T-helper 2 cell (primary cell): Measurements from ENCODE around the gene SFT2D2.

ENCODE experiments used
- DNase-seq, 5 experiments: peaks; one replicate each; pipeline versions ENCODE4 v3.0.0 to v3.0.0-alpha.2; 2012 to 2022

SFT2D2 gene

DNA sequence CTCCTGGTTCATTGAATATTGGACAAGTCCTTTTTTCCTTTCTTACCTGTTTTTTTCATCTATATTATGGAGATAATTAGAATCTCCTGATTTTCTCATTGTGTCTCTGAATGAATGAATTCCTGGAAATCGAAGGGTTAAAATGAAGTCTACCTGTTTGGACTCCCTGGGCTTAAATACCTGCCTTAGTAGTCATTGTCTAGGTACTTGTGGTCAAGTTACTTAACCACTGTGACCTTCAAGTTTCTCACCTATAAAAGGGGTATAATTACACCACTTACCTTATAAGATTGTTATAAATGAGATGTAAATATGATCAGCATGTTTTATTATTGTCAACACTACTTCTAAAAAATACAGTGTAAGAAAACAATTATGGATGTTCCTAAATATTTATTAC, 45.8 kb downstream of the SFT2D2 start:
- no peak for DNase-seq

DNA sequence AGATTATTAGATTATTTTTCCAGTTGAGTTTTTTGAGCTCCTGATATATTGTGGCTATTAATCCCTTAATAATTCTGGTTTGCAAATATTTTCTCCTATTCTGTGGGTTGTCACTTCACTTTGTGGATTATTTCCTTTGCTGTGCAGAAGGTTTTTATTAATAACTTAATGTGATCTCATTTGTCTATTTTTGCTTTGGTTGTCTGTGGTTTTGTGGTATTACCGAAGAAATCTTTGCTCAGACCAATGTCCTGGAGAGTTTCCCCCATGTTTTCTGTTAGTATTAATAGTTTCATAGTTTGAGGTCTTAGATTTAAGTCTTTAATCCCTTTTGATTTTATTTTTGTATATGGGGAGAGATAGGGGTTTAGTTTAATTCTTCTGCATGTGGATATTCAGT, 47.8 kb downstream of the SFT2D2 start:
- no peak for DNase-seq

DNA sequence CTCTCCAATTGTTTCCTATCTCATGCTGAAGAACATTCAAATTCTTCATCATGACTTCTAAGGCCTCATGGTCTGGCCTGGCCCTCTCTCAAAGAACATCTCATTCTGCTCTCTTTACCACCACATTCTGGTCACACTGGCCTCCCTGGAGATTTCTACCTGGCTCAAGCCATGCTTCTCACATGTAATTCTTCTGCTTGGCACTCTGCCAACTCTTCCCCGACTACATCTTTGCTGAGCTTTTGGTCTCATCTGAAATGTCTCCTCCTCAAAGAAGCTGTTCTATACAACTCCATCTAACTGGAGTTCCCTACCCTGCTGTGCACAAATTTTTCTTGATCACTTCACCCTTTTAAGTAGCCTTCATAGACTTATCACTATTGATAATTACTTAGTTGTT, 53.4 kb downstream of the SFT2D2 start:
- DNase-seq = no peak

DNA sequence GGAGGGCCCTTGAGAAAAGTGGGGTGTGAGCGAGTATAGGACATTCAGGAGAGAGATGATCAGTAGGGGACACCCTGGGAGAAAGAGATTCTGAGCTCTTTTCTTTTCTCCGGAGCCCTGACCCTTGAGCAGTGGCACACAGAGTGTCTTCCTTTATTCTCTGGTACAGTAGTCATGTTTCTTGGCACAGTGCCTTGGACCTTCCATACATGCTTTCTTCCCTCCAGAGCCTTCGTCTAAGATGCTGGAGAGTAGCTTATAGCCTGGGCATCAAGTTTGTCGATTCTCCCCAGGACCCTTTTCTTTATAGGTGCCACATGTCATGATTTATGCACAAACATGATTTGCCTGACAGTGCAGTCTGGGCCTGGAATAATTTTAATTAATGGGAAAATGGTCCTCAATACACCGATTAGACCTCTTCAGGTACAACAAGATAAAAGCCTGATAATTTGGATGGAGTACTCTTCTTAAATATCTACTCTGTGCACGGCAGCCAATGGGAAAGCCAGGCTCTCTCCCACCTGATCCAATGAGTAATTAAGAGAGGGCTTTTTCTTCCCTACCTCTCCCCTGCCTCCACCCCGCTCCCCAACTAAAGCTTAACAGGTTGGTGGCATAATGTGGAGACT, 54.6 kb downstream of the SFT2D2 start, which contains the start of gene TBX19:
Gene TBX19 (plus strand): TSS at position 582 of the 632 bp plus-strand sequence. CDS start 214 bp downstream, outside the sequence.
- DNase-seq = no peak

DNA sequence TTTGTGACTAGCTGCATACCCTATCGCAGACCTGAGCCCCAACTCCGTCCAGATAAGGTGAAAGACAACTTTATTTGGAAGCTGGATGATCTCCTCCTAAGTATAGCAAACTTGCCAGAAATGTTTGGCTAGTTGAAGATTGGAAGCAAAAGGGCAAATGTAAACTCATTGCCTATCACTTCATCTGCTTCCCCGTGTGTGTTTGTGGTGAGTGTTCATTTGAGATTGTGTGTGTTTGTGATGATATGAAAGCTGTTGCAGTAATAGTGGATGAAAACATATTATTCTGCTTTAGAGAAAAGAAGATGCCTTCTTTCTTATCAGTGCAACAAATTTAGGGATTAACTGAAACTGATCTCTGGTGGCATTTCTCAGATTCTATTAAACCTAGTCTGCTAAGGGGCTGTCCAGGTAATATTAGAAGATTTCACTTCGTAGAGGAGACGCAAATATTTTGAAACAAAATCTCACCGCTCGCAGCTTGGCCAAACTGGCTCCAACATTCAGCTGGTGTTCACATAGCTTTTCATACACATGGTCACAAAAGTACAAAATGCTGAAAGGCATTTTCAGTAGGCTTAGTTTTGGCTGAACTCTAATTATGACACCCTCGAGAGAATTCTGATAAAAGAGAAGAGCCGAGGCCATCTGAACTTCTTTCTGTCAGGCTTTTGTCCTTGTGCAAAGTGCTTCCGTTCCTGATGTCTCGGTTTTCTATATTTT, 56.0 kb downstream of the SFT2D2 start:
- no peak for DNase-seq

DNA sequence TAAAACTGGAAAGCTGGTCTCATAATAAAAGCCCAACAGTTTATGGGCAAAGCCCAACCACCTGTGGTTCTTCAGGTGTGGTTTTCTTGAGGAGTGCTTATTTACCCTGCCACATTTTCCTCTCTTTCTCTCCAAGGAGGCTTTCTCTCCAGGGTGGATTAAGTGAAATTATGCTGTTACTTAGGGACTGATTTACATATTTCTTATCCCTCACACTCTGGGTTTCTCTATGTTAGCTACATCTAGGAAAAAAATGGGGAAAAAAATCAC, 59.7 kb downstream of the SFT2D2 start:
- peak in 1 of 5 experiments; percentile 18 for DNase-seq

DNA sequence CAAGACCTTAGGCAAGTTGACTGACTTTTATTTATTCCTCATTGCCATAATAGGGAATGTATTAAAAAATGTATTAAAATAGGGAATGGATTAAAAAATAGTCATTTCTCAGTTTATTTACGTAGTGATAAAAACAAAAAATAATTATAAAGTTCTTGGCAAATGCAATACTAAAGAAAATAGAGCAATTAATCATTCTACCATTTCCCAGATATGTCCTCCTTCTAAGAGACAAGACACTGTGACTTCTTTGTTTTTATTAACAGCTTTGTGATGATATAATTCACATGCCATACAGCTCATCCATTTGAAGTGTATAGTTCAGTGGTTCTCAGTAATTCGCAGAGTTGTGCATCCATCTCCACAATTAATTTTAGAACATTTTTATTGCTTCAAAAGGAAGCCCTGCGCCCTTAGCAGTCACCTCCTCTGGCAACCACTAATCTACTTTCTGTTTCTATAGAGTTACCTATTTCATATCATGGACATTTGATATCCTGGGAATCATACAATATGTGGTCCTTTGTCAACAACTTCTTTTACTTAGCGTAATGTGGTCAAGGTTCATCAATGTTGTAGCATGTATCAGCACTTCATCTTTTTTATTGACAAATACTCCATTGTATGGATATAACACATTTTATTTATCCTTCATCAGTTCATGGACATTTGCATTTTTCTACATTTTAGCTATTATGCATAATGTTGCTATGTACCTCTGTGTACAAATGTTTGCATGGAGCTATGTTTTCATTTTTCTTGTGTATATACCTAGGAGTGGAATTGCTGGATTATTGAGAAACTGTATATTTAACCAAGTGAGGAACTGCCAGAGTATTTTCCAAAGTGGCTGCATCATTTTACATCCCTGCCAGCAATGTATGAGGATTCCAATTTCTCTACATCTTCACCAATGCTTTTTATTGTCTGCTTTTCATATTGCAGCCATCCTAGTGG, 60.4 kb downstream of the SFT2D2 start:
- DNase-seq = no peak

DNA sequence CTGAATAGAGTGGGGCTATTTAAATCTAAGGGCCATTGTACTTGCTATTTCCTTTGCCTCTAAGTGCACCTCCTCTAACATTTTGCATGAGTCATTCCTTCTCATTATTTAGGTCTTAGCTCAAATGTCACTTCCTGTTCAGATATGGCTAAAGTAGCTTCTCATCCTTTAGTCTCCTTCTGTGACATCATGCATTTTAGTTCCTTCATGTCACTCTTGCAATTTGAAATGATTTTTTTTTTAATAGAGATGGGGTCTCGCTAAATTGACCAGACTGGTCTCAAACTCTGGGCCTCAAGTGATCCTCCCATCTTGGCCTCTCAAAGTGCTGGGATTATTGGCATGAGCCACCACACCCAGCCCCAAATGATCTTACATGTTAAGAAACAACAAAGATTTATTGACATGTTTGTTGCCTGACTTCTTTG, 61.4 kb downstream of the SFT2D2 start:
- peak in 1 of 5 experiments; percentile 73 for DNase-seq

DNA sequence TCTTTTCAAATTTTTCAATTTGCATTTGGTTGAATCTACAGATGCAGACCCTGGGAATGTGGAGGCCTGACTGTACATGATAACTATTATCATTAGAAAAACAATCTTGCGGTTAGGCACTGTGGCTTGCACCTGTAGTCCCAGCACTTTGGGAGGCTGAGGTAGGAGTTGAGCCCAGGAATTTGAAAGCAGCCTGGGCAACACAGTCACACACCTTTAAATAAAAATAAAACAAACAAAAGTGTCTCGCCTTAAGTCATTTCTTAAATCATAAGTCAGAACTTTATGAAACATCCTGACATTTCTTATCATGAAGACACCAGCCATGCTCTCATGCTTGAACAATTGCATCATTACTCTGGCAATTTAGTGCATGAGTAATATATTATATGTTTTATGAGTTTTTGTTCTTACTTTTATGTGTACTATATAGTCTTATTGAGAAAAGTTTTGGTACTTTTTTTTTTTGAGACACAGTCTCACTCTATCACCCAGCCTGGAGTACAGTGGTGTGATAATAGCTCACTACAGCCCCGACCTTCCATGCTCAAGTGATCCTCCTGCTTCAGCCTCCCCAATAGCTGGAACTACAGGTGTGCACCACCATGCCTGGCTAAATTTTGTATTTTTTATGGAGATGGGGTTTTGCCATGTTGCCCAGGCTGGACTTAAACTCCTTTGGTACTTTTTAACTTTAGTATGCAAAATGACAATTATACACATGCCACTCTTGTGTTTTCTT, 62.7 kb downstream of the SFT2D2 start:
- DNase-seq = no peak

DNA sequence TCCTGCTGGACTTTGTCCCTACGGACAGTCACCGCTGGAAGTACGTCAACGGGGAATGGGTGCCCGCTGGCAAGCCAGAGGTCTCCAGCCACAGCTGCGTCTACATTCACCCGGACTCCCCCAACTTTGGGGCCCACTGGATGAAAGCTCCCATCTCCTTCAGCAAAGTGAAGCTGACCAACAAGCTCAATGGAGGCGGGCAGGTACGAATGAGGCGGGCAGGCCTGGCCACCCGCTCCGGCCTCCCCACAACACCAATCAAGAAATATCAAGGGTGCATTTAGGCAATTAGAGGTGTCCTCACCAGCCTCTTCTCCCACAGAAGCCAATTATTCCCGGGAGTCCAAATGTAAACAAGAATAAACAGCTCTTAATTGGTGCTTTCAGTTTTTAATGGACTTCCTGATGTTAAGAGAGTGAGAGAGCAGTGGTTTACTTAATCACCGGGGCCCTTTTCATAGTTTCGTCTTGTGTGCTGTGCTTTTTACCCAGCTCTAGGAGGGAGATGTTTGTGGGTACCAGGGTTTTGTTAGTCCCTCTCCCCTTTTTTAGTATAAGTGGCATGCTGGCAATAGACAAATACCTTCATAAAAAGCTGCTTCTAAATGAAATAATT, 65.5 kb downstream of the SFT2D2 start:
- no peak for DNase-seq

DNA sequence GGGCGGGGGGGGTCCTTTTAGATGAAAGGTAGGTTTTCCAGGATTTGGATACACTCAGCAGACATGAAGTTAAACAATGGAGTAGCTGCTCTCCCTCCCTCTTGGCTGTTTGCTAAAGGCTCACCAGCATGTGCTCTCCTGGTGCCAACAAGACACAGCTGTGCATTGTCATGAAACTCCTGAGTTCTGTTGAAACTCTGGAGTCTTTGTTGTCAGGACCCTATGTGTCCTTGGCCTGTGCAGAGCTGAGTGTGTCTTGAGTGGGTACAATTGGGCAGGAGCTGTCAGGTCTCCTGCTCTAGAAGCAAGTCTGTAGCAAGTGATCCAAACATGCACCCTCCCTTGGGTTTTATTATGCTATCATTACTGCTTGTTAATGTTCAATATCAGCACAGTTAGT, 67.6 kb downstream of the SFT2D2 start:
- no peak for DNase-seq

DNA sequence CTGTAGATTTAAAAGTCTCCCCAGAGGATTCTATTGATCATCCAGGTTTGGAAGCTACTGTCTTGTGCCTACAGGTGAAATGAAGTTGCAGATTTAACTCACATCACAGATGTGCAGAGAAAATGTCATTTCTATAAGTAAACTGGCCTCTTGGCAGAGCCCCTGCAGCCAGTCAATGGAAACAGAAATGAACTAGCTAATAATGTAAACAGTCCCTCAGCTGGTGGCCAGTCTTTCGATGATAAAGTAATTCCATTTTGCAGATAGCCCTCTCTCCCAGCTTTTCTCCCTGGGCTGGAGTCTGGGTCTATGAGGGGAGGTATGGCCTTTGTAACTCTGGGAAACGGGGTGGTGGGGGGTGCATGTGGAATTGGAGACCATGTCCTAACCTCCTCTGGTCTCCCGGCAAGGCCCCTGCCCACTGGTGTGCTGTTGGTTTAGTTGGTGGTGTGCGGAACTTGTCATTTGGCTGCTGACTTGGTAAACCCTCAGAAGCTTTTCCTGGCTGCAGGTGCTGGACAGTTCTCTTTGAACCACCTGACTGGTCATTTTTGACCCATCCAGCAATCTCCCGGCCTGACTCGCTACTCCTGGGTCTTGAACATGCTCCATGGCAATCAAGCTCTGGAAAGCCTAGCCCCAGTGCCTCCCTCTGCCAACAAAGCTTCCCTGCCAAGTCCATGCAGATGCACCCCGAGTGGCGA, 69.8 kb downstream of the SFT2D2 start:
- no peak for DNase-seq

DNA sequence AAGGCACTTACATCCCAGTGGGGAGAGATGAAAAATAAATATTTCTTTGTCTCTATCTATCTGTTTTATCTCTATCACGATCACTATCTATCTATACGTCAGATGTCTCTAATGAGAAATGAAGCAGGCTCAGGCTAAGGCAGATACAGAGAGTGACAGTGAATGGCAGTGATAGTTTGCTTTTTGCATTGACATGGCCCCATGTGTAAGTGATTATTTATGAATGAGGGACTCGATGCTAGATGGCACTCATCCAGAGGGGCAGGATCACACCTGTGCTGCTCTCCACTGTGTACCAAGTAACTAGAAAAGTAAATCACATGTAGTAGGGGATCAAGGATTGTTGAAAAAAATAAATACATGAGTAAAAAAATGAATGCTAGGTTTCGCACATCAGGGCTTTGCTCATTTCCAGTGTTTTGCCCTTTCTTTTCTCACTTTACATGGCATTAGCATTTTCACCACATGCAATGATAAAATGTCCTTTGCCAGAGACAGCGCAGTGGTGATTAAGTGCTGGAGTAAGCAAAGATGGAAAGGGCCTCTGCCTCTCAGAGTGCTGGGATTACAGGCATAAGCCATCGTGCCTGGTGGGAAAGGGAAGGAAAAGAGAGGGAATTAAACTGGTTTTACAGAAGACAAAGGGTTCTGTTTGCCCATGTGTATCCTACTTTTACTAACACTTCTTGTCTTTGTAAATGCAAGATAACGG, 71.4 kb downstream of the SFT2D2 start:
- no peak for DNase-seq

DNA sequence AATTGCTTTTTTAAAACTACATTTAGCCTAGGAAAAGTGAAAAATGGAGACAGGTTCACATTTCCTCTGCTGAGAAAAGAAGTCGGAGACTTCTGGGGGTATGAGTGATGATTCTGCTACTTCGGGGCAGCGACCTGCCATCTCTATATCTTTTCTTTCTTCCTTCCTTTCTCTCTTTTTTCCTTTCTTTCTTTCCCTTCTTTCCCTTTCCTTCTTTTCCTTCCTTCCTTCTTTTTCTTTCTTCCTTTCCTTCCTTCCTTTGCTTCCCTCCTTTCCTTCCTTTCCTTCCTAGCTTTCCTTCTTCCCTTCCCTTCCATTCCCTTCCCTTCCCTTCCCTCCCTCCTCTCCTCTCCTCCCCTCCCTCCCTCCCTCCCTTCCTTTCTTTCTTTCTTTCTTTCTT, 72.6 kb downstream of the SFT2D2 start:
- no peak for DNase-seq

DNA sequence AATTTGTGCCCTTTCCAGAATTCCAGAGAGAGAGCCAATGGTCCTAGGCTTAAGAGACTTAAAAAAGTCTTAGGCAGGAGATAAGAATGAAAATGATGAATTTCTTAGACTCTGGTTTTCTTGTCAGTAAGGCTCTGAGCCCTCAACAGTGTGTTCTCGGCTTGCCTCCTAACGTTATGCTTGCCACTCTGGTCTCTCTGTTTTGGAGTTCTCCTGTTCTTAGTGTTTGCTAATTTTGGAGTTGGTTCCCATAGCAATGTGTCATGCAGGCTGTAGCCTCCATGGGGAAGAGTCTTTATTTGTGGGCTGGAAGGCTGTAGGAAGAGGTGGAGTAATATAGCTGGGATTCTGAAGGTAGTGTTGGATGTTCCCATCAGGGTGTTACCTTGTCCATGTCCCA, 74.8 kb downstream of the SFT2D2 start:
- no peak for DNase-seq

DNA sequence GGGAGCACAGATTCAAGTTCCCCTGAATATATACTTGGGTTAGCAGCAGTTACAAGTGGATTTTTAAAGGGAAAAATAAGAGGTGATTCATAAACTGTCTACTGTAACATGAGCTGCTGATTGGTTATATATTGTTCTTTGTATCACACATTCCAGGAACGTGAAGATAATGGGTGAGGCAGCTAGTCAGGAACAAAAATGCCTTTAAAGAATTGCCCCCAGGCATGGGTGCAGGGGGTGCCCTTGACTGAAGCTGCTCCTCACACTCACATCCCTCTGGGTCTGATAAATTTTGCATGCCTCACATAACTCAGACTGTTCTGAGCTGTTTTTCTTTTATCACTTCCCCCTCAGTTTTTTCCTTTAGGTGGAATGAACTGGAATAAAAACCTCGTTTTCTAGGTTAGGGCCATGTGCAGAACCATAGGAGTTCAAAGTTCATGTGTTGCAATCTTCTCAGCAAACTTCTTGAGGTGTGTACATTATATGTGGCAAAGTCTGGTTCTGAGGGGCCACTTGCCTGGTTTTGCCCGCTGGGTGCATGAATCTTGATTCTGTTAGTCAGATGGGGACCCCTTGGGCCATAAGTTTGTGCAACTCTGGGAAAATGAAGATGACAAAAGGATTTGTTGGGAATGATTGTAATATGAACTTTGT, 76.0 kb downstream of the SFT2D2 start:
- DNase-seq = no peak
